ENCODE measurements around the gene RAF1. TPM values are rescaled to one million over a fixed set of nuclear protein-coding genes. Genes with fewer than 3 reads are reported as not detected.
"Not testable (repeated sequence)": the region's sequence is repeated elsewhere in the genome, so short reads cannot be mapped to it uniquely, and the experiment has no call there.

RAF1 gene
- total and polyA plus RNA-seq, 10 donors, result 31.6 to 153 (median 110) TPM

DNA sequence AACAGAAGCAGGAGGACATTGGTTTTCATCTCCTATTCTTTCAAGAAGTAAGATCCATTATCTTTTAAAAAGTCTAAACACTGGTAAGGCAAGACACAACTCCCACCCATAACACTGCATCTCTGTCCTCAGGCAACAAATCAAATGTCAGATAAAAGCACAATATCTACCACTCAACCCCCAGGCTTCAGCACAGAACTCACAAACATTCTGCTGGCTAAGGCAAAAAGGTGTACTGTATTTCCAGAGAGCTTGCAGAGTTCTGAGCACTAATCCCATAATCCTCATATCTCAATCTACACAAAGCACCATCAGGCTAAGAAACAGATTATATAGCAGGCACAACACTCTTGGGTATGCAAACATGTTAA is 20.9 kb downstream of the RAF1 start:
- no peaks in the 10 kb centered on the region for H3K27me3 ChIP-seq (replicated peaks in 1 of 7)
- TF ChIP-seq POLR2A (IDR thresholded peaks at IDR 0.05) (no peak), POLR2AphosphoS5 (IDR thresholded peaks at IDR 0.05) (no peak)
- TF ChIP-seq, protein P1, sequence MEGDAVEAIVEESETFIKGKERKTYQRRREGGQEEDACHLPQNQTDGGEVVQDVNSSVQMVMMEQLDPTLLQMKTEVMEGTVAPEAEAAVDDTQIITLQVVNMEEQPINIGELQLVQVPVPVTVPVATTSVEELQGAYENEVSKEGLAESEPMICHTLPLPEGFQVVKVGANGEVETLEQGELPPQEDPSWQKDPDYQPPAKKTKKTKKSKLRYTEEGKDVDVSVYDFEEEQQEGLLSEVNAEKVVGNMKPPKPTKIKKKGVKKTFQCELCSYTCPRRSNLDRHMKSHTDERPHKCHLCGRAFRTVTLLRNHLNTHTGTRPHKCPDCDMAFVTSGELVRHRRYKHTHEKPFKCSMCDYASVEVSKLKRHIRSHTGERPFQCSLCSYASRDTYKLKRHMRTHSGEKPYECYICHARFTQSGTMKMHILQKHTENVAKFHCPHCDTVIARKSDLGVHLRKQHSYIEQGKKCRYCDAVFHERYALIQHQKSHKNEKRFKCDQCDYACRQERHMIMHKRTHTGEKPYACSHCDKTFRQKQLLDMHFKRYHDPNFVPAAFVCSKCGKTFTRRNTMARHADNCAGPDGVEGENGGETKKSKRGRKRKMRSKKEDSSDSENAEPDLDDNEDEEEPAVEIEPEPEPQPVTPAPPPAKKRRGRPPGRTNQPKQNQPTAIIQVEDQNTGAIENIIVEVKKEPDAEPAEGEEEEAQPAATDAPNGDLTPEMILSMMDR (IDR thresholded peaks at IDR 0.05 in 8 of 11, conservative IDR thresholded peaks at IDR 0.05 in 3 of 11), result no peak
- peaks cover 10 to 82% (median 45%) of the 10 kb centered on the region in 6 donors for H3K4me1 ChIP-seq
- H3K36me3 ChIP-seq, result peaks cover 0 to 6% (median 0%) of the 10 kb centered on the region in 6 donors
- H3K4me3 ChIP-seq, result no peak overlapping the region
- H3K27ac ChIP-seq, result peak overlapping the region in 4 of 8 donors; percentile 11 to 53 (median 26)
- DNase-seq, result no peak
- peaks cover 0 to 9% (median 0%) of the 10 kb centered on the region in 8 donors for H3K9me3 ChIP-seq
- intact Hi-C loops (cut with DNase I; ENCODE audit: low total_unique reads), result no loop called here

DNA sequence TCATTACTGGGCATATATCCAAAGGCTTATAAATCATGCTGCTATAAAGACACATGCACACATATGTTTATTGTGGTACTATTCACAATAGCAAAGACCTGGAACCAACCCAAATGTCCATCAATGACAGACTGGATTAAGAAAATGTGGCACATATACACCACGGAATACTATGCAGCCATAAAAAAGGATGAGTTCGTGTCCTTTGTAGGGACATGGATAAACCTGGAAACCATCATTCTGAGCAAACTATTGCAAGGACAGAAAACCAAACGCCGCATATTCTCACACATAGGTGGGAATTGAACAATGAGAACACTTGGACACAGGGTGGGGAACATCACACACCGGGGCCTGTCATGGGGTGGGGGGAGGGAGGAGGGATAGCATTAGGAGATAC is 23.1 kb downstream of the RAF1 start:
- Histone ChIP-seq H3K4me1 (peaks cover 10 to 82% (median 36%) of the 10 kb centered on the region in 6 donors), H3K36me3 (peaks cover 0 to 15% (median 3%) of the 10 kb centered on the region in 6 donors), H3K27ac (peak overlapping the region in 2 of 8 donors; percentile 34 to 50)
- DNase-seq; H3K27me3 ChIP-seq (replicated peaks in 1 of 7); H3K4me3 ChIP-seq; H3K9me3 ChIP-seq; intact Hi-C loops (cut with DNase I; ENCODE audit: low total_unique reads): not testable (repeated sequence)
- WGBS, 5 donors, result 95 to 99% (median 96%) methylated on average over 5 of the region's 5 CpGs

DNA sequence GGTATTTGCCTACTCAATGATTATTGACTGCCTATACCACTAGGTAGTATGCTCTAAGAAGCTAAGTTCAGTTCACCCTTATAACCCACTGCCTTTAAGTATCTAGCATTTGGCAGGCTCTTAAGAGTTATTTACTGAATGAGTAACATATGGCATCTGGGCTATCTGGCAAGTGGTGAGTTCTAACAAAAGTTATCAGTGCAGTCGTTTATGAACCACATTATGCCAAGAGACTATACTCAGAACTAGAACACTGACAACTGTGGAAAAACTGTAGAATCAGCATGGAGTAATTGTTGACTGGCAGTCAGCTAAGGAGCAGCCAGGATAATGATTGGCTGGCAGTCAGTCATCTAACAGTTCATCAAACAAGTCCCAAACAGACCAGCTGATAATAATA is 25.8 kb downstream of the RAF1 start:
- no peak for DNase-seq
- Histone ChIP-seq H3K36me3 (peaks cover 0 to 15% (median 3%) of the 10 kb centered on the region in 6 donors), H3K4me1 (peaks cover 0 to 76% (median 22%) of the 10 kb centered on the region in 6 donors), H3K4me3 (no peak overlapping the region), H3K27ac (no peak overlapping the region), H3K9me3 (peaks cover 0 to 9% (median 0%) of the 10 kb centered on the region in 8 donors), H3K27me3 (replicated peaks in 1 of 7) (no peaks in the 10 kb centered on the region)
- 38 to 71% (median 55%) methylated on average over 1 of the region's 1 CpG for WGBS, 5 donors
- TF ChIP-seq POLR2A (IDR thresholded peaks at IDR 0.05), result no peak
- intact Hi-C loops (cut with DNase I; ENCODE audit: low total_unique reads), result no loop called here

DNA sequence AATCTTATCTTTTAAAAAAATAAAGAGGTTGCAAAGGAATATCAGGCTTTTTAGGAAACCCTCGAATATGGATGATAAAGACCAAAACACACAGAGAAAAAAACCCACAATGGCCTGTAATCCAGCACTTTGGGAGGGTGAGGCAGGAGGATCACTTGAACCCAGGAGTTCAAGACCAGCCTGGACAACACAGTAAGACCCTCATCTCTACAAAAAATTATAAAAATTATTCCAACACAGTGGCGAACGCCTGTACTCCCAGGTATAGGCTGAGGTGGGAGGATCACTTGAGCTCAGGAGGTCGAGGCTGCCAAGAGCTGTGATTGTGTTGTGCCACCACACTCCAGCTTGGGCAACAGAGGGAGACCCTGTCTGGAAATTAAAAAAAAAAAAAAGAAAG is 30.8 kb downstream of the RAF1 start:
- Histone ChIP-seq H3K27me3 (replicated peaks in 1 of 7) (no peaks in the 10 kb centered on the region), H3K36me3 (peaks cover 0 to 11% (median 3%) of the 10 kb centered on the region in 6 donors), H3K4me1 (peaks cover 0 to 93% (median 34%) of the 10 kb centered on the region in 6 donors), H3K9me3 (no peaks in the 10 kb centered on the region), H3K4me3 (no peak overlapping the region), H3K27ac (no peak overlapping the region)
- DNase-seq, result no peak
- WGBS, 5 donors, result 89 to 96% (median 92%) methylated on average over 4 of the region's 4 CpGs
- intact Hi-C loops (cut with DNase I; ENCODE audit: low total_unique reads), result no loop called here
- TF ChIP-seq POLR2A (IDR thresholded peaks at IDR 0.05) (no peak), POLR2AphosphoS5 (IDR thresholded peaks at IDR 0.05) (no peak)
- TF ChIP-seq, protein P1 (IDR thresholded peaks at IDR 0.05 in 8 of 11, conservative IDR thresholded peaks at IDR 0.05 in 3 of 11), result no peak

DNA sequence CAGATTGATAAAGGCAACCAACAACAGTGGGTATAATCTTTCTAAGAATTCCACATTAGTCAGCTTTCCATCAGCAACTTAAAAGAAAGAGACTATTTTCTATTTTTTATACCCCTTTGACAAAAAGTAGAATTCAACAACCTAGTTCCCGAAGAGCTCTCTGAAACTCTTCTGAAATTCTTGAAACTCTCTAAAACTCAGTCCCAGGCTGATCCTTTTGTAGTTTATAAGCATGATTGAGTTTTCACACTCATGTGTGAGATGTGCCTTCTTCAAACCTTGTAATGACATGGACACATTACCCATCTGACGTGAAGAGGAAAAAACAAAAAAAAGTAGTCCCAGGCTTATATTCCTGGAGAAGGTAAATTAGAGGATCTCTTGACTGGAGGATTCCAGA is 31.4 kb downstream of the RAF1 start:
- Histone ChIP-seq H3K9me3 (no peaks in the 10 kb centered on the region), H3K36me3 (peaks cover 0 to 9% (median 3%) of the 10 kb centered on the region in 6 donors), H3K4me3 (no peak overlapping the region), H3K4me1 (peaks cover 0 to 93% (median 35%) of the 10 kb centered on the region in 6 donors), H3K27me3 (replicated peaks in 1 of 7) (no peaks in the 10 kb centered on the region), H3K27ac (no peak overlapping the region)
- TF ChIP-seq POLR2A (IDR thresholded peaks at IDR 0.05), result no peak
- no peak for TF ChIP-seq POLR2AphosphoS5 (IDR thresholded peaks at IDR 0.05)
- TF ChIP-seq, protein P1 (IDR thresholded peaks at IDR 0.05 in 8 of 11, conservative IDR thresholded peaks at IDR 0.05 in 3 of 11), result no peak
- 78 to 94% (median 91%) methylated on average over 2 of the region's 2 CpGs for WGBS, 5 donors
- intact Hi-C loops (cut with DNase I; ENCODE audit: low total_unique reads), result no loop called here
- no peak for DNase-seq

DNA sequence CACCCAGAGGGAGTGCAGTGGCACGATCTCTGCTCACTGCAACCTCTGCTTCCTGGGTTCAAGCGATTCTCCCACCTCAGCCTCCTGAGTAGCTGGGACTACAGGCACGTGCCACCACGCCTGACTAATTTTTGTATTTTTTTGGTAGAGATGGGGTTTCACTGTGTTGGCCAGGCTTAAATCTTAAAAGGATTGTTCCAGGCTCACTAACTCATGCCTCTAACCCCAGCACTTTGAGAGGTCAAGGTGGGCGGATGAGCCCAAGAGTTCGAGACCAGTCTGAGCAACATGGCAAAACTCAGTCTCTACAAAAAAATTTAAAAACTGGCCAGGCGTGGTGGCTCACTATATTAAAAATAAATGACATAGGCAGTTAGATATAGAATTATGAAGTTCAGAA is 33.1 kb downstream of the RAF1 start:
- H3K27ac ChIP-seq; H3K9me3 ChIP-seq; H3K27me3 ChIP-seq (replicated peaks in 1 of 7); H3K36me3 ChIP-seq; intact Hi-C loops (cut with DNase I; ENCODE audit: low total_unique reads); DNase-seq; H3K4me3 ChIP-seq: not testable (repeated sequence)
- WGBS, 5 donors, result 84 to 94% (median 90%) methylated on average over 7 of the region's 7 CpGs
- H3K4me1 ChIP-seq, result peaks cover 2 to 93% (median 48%) of the 10 kb centered on the region in 6 donors

Data from spleen (tissue), 11 donors.